ENCODE data around the gene RPLP1. TPM values are rescaled to one million over a fixed set of nuclear protein-coding genes. Genes with fewer than 3 reads are reported as not detected.
"Not testable (repeated sequence)": the region's sequence is repeated elsewhere in the genome, so short reads cannot be mapped to it uniquely, and the experiment has no call there.

RPLP1 gene
- total RNA-seq, 2 donors from 2014 or later: 444 to 515 TPM

GRCh38 chr15:69436951-69437350, 15.7 kb upstream of the RPLP1 start:
- ATAC-seq (ENCODE audit: insufficient number of reproducible peaks, low FRiP score, low read depth) (no peak), DNase-seq (ENCODE audit: low spot score) (no peak)
- no peaks in the 10 kb centered on the region for H3K4me1 ChIP-seq (ENCODE audit: control insufficient read depth in 1 of 2, low read depth in 2 of 2)
- H3K36me3 ChIP-seq: peaks cover 12% of the 10 kb centered on the region
- TF ChIP-seq CTCF (IDR thresholded peaks at IDR 0.05): no peak
- no peak overlapping the region for H3K27ac ChIP-seq
- H3K27me3 ChIP-seq (replicated peaks; ENCODE audit: insufficient read depth): no peaks in the 10 kb centered on the region
- no peaks in the 10 kb centered on the region for H3K9me3 ChIP-seq
- H3K4me3 ChIP-seq: no peak overlapping the region

- Histone ChIP-seq H3K4me3 (no peak overlapping the region), H3K27ac (no peak overlapping the region), H3K9me3 (no peaks in the 10 kb centered on the region), H3K36me3 (peaks cover 12% of the 10 kb centered on the region), H3K4me1 (ENCODE audit: control insufficient read depth in 1 of 2, low read depth in 2 of 2) (no peaks in the 10 kb centered on the region), H3K27me3 (replicated peaks; ENCODE audit: insufficient read depth) (no peaks in the 10 kb centered on the region)
- ATAC-seq (ENCODE audit: insufficient number of reproducible peaks, low FRiP score, low read depth) (no peak), DNase-seq (ENCODE audit: low spot score) (no peak)
- no peak for TF ChIP-seq CTCF (IDR thresholded peaks at IDR 0.05)
Measured at GRCh38 chr15:69439623-69440022, 13.0 kb upstream of the RPLP1 start.

- no peak for TF ChIP-seq CTCF (IDR thresholded peaks at IDR 0.05)
- H3K9me3 ChIP-seq: no peaks in the 10 kb centered on the region
- H3K27me3 ChIP-seq (replicated peaks; ENCODE audit: insufficient read depth): no peaks in the 10 kb centered on the region
- H3K27ac ChIP-seq: no peak overlapping the region
- no peak for DNase-seq (ENCODE audit: low spot score)
- peaks cover 13% of the 10 kb centered on the region for H3K36me3 ChIP-seq
- no peak overlapping the region for H3K4me3 ChIP-seq
- no peak for ATAC-seq (ENCODE audit: insufficient number of reproducible peaks, low FRiP score, low read depth)
- no peaks in the 10 kb centered on the region for H3K4me1 ChIP-seq (ENCODE audit: control insufficient read depth in 1 of 2, low read depth in 2 of 2)
Measured at GRCh38 chr15:69443032-69443611, 9.5 kb upstream of the RPLP1 start.

GRCh38 chr15:69444686-69445085, 7.9 kb upstream of the RPLP1 start:
- H3K27me3 ChIP-seq (replicated peaks; ENCODE audit: insufficient read depth): no peaks in the 10 kb centered on the region
- no peak for TF ChIP-seq CTCF (IDR thresholded peaks at IDR 0.05)
- DNase-seq (ENCODE audit: low spot score): no peak
- H3K36me3 ChIP-seq: peaks cover 8% of the 10 kb centered on the region
- H3K27ac ChIP-seq: no peak overlapping the region
- ATAC-seq (ENCODE audit: insufficient number of reproducible peaks, low FRiP score, low read depth): no peak
- H3K4me1 ChIP-seq (ENCODE audit: control insufficient read depth in 1 of 2, low read depth in 2 of 2): no peaks in the 10 kb centered on the region
- H3K9me3 ChIP-seq: no peaks in the 10 kb centered on the region
- H3K4me3 ChIP-seq: no peak overlapping the region

- H3K9me3 ChIP-seq: no peaks in the 10 kb centered on the region
- no peak overlapping the region for H3K4me3 ChIP-seq
- DNase-seq (ENCODE audit: low spot score) (no peak), ATAC-seq (ENCODE audit: insufficient number of reproducible peaks, low FRiP score, low read depth) (no peak)
- H3K27ac ChIP-seq: no peak overlapping the region
- H3K36me3 ChIP-seq: peaks cover 4% of the 10 kb centered on the region
- TF ChIP-seq CTCF (IDR thresholded peaks at IDR 0.05): no peak
- H3K4me1 ChIP-seq (ENCODE audit: control insufficient read depth in 1 of 2, low read depth in 2 of 2): no peaks in the 10 kb centered on the region
- no peaks in the 10 kb centered on the region for H3K27me3 ChIP-seq (replicated peaks; ENCODE audit: insufficient read depth)
Measured at GRCh38 chr15:69446953-69447352, 5.7 kb upstream of the RPLP1 start.

GRCh38 chr15:69450221-69450620, 2.4 kb upstream of the RPLP1 start:
- not testable (repeated sequence) for H3K27me3 ChIP-seq (replicated peaks; ENCODE audit: insufficient read depth); ATAC-seq (ENCODE audit: insufficient number of reproducible peaks, low FRiP score, low read depth); H3K4me3 ChIP-seq; H3K27ac ChIP-seq; DNase-seq (ENCODE audit: low spot score); H3K9me3 ChIP-seq; H3K36me3 ChIP-seq
- H3K4me1 ChIP-seq (ENCODE audit: control insufficient read depth in 1 of 2, low read depth in 2 of 2): peaks cover 12 to 15% of the 10 kb centered on the region in 2 donors

All from thoracic aorta (tissue), 2 donors.